Prostate gland (tissue), 2 donors: Measurements from ENCODE around the gene MCC. TPM values are rescaled to one million over a fixed set of nuclear protein-coding genes. Genes with fewer than 3 reads are reported as not detected.

Source experiments
- DNase-seq: peaks from one replicate; pipeline ENCODE4 v3.0.0-alpha.2; 2019; ENCODE audit warnings: low spot score
- H3K27ac ChIP-seq, 2 donors: fragments of 200-600 bp; sonication (generic); 2 replicates each; pipeline ENCODE4 v1.5.1; 2017 to 2019
- H3K27me3 ChIP-seq: fragments of 200-600 bp; sonication (generic); replicated peaks from 2 replicates; pipeline ENCODE4 v1.5.1; 2019; ENCODE audit not compliant: insufficient read depth
- H3K36me3 ChIP-seq, 2 donors: fragments of 200-600 bp; sonication (generic); 1 replicate in 1 of 2; 2 replicates in 1 of 2; pipeline versions ENCODE4 v1.5.1 to v1.8.1; 2017 to 2019
- H3K4me1 ChIP-seq: fragments of 200-600 bp; sonication (generic); replicated peaks from 2 replicates; pipeline ENCODE4 v1.5.1; 2019
- H3K4me3 ChIP-seq, 2 donors: fragments of 200-600 bp; sonication (generic); 2 replicates each; pipeline ENCODE4 v1.5.1; 2017 to 2019
- H3K9me3 ChIP-seq: fragments of 200-600 bp; sonication (generic); 2 replicates; pipeline ENCODE4 v1.5.1; 2017
- POLR2A ChIP-seq: fragments of 450-650 bp; IDR thresholded peaks from one replicate; pipeline ENCODE4 v1.6.1; 2016; ENCODE audit warnings: antibody characterized with exemption, mild to moderate bottlenecking
- POLR2AphosphoS5 ChIP-seq: sonication (generic); formaldehyde crosslinking; IDR thresholded peaks from one replicate; pipeline ENCODE4 v1.6.1; 2017; ENCODE audit warnings: antibody characterized with exemption
- WGBS: methylation state at CpG from one replicate; pipeline ENCODE4 v1.1.5; 2018; 5-methylcytosine and 5-hydroxymethylcytosine counted together
- intact Hi-C: fragments of 100-400 bp; cut with DNase I; formaldehyde crosslinking; loops from one replicate; pipeline ENCODE4 v1.14.2; 2022
- total RNA-seq, 2 donors: library from RNA; depleted of rRNA; stranded (reverse); fragments of >200 nt; gene quantifications; one replicate each; pipeline ENCODE4 v1.1.0, GENCODE V29; 2016
- TF ChIP-seq, protein P1 (sequence below), 4 experiments: fragments of 200-600 bp in 2 of 4; fragments of 450-650 bp in 2 of 4; sonication (generic) in 2 of 4; IDR thresholded peaks; 1 replicate in 3 of 4; 2 replicates in 1 of 4; pipeline ENCODE4 v1.5.1; 2016 to 2019; ENCODE audit warnings: antibody characterized with exemption in 4 of 4, mild to moderate bottlenecking in 2 of 4, moderate library complexity in 2 of 4

Gene MCC
- total RNA-seq, 2 donors from 2014 or later: 41.5 to 54.1 TPM

DNA sequence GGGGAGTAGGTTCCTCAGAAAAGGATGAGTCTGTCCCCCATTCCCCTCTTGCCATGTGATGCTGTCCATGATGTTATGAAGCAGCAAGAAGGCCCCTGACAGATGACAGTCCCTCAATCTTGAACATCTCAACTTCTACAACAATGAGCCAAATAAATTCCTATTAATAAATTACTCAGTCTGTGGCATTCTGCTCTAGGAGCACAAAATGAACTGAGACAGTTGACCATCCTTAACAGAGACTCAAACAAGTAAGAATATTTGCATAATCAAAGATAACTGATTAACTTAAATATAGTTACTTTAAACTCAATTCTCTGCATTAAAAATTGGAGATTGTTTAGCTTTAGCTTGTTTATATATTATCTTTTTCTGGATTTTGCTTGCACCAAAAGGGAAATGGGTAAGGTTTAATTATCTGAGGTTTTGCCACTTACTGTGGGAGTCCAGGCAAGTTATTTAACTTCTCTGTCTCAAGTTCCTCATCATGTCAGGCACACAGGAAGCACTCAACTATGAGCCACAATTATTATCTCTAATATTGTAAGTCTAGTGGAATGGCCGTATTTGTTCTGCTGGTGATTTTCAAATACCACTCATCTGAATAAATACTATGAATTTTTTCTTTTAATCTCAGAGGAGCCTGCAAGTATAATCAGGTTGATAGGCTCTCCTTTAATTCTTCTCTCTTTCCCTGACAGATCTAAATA, 216.4 kb downstream of the MCC start:
- intact Hi-C loops: no loop called here
- H3K36me3 ChIP-seq: no peaks in the 10 kb centered on the region
- DNase-seq: no peak
- WGBS: 92% methylated on average over 1 of the region's 1 CpG
- H3K27ac ChIP-seq: no peak overlapping the region
- no peaks in the 10 kb centered on the region for H3K9me3 ChIP-seq
- no peaks in the 10 kb centered on the region for H3K4me1 ChIP-seq
- H3K27me3 ChIP-seq: no peaks in the 10 kb centered on the region
- no peak overlapping the region for H3K4me3 ChIP-seq
- TF ChIP-seq POLR2AphosphoS5: no peak
- TF ChIP-seq POLR2A: no peak
- TF ChIP-seq, protein P1, sequence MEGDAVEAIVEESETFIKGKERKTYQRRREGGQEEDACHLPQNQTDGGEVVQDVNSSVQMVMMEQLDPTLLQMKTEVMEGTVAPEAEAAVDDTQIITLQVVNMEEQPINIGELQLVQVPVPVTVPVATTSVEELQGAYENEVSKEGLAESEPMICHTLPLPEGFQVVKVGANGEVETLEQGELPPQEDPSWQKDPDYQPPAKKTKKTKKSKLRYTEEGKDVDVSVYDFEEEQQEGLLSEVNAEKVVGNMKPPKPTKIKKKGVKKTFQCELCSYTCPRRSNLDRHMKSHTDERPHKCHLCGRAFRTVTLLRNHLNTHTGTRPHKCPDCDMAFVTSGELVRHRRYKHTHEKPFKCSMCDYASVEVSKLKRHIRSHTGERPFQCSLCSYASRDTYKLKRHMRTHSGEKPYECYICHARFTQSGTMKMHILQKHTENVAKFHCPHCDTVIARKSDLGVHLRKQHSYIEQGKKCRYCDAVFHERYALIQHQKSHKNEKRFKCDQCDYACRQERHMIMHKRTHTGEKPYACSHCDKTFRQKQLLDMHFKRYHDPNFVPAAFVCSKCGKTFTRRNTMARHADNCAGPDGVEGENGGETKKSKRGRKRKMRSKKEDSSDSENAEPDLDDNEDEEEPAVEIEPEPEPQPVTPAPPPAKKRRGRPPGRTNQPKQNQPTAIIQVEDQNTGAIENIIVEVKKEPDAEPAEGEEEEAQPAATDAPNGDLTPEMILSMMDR (IDR thresholded peaks at IDR 0.05): no peak

DNA sequence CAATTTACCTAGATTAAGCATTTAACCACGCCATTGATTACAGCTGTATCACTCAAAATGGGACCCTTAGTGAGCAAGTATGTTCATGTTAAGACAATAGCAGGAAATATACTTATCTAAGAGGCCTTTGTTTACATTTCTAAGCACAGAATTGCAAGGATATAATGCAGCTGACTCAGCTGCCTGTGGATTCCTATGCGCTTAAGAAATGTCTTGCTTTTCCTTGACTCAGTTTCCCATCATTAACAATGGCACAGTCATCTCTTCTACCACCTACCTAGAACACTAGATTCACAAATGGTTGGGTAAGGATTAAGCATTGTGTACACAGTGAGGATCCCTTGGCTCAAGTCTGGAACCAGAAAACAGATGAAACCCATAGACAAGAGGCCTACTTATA, 217.2 kb downstream of the MCC start:
- intact Hi-C loops: no loop called here
- H3K27me3 ChIP-seq: no peaks in the 10 kb centered on the region
- no peak overlapping the region for H3K27ac ChIP-seq
- H3K4me3 ChIP-seq: no peak overlapping the region
- no peaks in the 10 kb centered on the region for H3K4me1 ChIP-seq
- DNase-seq: no peak
- TF ChIP-seq, protein P1 (IDR thresholded peaks at IDR 0.05): no peak
- TF ChIP-seq POLR2A (no peak), POLR2AphosphoS5 (no peak)
- no peaks in the 10 kb centered on the region for H3K9me3 ChIP-seq
- H3K36me3 ChIP-seq: no peaks in the 10 kb centered on the region
- 75% methylated on average over 2 of the region's 2 CpGs for WGBS

DNA sequence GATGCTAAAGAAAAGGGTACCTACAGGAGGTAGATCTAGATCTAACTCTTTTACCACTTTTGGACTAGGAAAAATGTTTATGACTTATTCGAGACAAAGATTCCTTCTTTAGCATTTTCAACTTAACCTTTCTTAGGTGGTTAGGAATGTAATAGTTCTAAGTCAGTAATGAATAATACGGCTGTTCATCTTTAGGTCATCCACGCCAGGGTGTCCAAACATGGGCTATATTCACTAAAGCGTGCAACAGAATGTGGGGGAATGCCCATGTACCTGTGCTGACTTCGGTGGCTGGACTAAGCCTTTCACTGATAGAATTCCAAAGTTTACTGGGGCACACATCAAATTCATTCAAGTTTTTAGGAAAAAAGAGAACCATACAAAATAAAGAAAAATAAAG, 218.2 kb downstream of the MCC start:
- intact Hi-C loops: no loop called here
- no peak for DNase-seq
- no peaks in the 10 kb centered on the region for H3K4me1 ChIP-seq
- H3K9me3 ChIP-seq: no peaks in the 10 kb centered on the region
- H3K36me3 ChIP-seq: no peaks in the 10 kb centered on the region
- no peaks in the 10 kb centered on the region for H3K27me3 ChIP-seq
- TF ChIP-seq, protein P1 (IDR thresholded peaks at IDR 0.05): no peak
- no peak overlapping the region for H3K4me3 ChIP-seq
- no peak overlapping the region for H3K27ac ChIP-seq
- 89% methylated on average over 5 of the region's 5 CpGs for WGBS

DNA sequence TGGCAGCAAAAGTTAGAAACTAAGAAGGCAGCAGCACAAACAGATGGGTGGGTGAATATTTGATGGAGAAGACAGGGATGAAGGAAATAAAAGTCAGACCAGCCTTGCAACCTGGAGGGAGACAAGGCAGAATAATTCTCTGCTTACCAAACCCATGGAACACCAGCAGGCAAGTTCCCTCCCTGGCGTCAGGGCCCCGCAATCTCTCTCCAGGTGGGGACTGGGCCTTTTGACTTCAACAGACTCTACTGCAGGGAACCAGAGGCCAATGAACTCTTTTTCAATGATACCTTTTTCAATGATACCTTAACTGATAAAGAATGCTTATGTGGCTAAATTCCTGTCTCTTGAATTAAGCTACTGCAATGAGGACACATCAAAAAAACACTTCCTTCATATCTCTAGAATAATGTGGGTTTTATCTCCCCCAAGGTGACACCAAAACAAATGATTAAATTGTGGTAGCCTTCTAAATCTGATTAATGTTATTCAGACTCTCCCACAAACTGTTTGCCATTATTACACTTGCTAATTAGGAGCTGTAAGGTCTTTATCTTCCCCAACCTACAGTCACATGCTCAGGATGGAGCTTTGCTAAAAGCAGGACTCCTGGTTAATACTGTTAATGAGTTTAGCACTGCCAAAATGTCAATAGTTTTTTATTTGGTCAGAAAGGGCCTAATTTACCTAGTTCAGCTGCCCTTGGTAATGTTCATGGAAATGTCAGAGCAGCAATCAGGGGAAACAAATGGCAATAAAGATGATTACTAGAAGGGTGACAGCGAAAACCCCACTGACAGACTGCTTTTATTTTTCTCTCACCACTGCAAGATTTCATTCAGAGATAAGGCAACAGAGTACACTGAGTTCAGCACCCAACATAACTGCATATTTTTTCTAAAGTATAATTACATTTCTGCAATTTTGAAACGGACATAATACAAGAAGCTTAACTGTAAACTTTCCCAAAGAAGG, 218.9 kb downstream of the MCC start:
- Histone ChIP-seq H3K27ac (no peak overlapping the region), H3K4me1 (no peaks in the 10 kb centered on the region), H3K27me3 (no peaks in the 10 kb centered on the region), H3K36me3 (no peaks in the 10 kb centered on the region), H3K4me3 (no peak overlapping the region), H3K9me3 (no peaks in the 10 kb centered on the region)
- intact Hi-C loops: no loop called here
- WGBS: 68% methylated on average over 4 of the region's 4 CpGs
- no peak for DNase-seq
- TF ChIP-seq POLR2A (no peak), POLR2AphosphoS5 (no peak)
- TF ChIP-seq, protein P1 (IDR thresholded peaks at IDR 0.05): no peak
